Upper lobe of right lung (tissue), 1 donor: ENCODE measurements around the gene HBQ1. TPM values are rescaled to one million over a fixed set of nuclear protein-coding genes. Genes with fewer than 3 reads are reported as not detected.

Experiments used
- ATAC-seq: fragments of 200-7000 bp; cut with Tn5 transposase; one replicate; pipeline ENCODE4 v1.9.1; 2020; ENCODE audit warnings: mild to moderate bottlenecking, moderate library complexity
- DNase-seq: peaks from one replicate; pipeline ENCODE4 v3.0.0-alpha.2; 2020
- H3K27ac ChIP-seq: fragments of 200-600 bp; one replicate; pipeline ENCODE4 v1.8.0; 2022
- H3K27me3 ChIP-seq: fragments of 200-600 bp; one replicate; pipeline ENCODE4 v1.8.0; 2022; ENCODE audit warnings: mild to moderate bottlenecking
- H3K36me3 ChIP-seq: fragments of 200-600 bp; one replicate; pipeline ENCODE4 v1.8.0; 2022
- H3K4me1 ChIP-seq: fragments of 200-600 bp; one replicate; pipeline ENCODE4 v1.8.0; 2022
- H3K4me3 ChIP-seq: fragments of 200-600 bp; one replicate; pipeline ENCODE4 v1.8.0; 2022; ENCODE audit warnings: mild to moderate bottlenecking
- H3K9me3 ChIP-seq: fragments of 200-600 bp; one replicate; pipeline ENCODE4 v1.8.0; 2022
- intact Hi-C: fragments of 100-400 bp; cut with DNase I; formaldehyde crosslinking; loops from one replicate; pipeline ENCODE4 v1.11.0; 2022
- total RNA-seq: library from RNA; stranded (reverse); fragmentation: NEBNext Ultra II Directional; extraction: Animal tissue kit (Norgen Biotek cat#: 25700); gene quantifications from one replicate; pipeline ENCODE4 v1.2.1, GENCODE V29; 2021
- TF ChIP-seq, protein P1 (sequence below): fragments of 200-600 bp; IDR thresholded peaks from one replicate; pipeline ENCODE4 v1.8.0; 2022; ENCODE audit warnings: antibody characterized with exemption
- donor health status: DM: no; HTN: yes; CAD: no; lungs with severe emphysema.

The HBQ1 gene
- total RNA-seq, 1 donor from 2014 or later, result not detected

DNA sequence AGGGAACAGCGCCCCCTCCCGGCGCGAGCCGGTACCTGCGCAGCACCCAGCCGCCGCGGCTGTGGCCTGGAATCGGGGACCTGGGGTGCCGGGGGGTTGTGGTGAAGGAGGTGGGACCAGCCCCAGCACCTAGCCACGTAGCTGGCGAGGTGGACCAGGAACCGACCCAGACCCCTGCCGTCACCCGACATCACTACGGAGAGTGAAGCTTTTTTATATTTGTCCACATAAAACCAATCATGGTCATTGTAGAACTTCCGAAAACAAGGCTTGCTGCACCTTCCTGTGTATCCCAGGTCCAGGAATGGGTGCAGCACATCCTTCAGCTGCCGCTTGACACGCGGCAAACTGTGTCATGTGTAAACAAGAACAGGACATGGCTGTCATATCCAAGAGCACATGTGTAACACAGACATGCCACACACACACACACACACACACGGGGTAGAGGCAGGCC lies 1.3 kb downstream of the HBQ1 start:
- Histone ChIP-seq H3K27ac (no peak overlapping the region), H3K36me3 (no peaks in the 10 kb centered on the region), H3K4me1 (peaks cover 18% of the 10 kb centered on the region), H3K9me3 (no peaks in the 10 kb centered on the region), H3K27me3 (peaks cover 40% of the 10 kb centered on the region), H3K4me3 (peak overlapping the region; percentile 35)
- ATAC-seq, result no peak
- TF ChIP-seq, protein P1, sequence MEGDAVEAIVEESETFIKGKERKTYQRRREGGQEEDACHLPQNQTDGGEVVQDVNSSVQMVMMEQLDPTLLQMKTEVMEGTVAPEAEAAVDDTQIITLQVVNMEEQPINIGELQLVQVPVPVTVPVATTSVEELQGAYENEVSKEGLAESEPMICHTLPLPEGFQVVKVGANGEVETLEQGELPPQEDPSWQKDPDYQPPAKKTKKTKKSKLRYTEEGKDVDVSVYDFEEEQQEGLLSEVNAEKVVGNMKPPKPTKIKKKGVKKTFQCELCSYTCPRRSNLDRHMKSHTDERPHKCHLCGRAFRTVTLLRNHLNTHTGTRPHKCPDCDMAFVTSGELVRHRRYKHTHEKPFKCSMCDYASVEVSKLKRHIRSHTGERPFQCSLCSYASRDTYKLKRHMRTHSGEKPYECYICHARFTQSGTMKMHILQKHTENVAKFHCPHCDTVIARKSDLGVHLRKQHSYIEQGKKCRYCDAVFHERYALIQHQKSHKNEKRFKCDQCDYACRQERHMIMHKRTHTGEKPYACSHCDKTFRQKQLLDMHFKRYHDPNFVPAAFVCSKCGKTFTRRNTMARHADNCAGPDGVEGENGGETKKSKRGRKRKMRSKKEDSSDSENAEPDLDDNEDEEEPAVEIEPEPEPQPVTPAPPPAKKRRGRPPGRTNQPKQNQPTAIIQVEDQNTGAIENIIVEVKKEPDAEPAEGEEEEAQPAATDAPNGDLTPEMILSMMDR, result peak; percentile 96
- DNase-seq, result no peak
- intact Hi-C loops, result no loop called here

DNA sequence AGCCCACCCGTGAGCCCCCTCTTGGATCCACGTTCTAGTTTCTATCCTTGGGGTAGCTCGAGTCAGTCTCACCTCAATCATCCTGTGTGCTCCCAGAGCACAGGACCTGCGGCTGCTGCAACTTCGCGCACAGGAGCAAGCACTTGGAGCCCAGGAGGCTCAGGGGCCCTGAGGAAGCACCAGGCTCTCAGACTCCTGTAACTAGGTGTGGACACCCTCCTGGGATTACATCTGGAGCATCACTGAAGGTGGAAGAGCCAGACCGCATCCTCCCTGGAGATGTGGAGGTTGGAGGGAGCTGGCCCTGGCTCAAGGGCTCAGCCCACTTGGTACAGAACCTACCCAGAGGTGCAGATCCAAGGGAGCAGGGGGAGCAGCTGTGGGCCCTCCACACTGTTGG lies 2.7 kb downstream of the HBQ1 start:
- TF ChIP-seq, protein P1, result no peak
- intact Hi-C loops, result no loop called here
- peaks cover 18% of the 10 kb centered on the region for H3K4me1 ChIP-seq
- H3K9me3 ChIP-seq, result no peaks in the 10 kb centered on the region
- DNase-seq, result no peak
- H3K4me3 ChIP-seq, result no peak overlapping the region
- no peak for ATAC-seq
- peaks cover 29% of the 10 kb centered on the region for H3K27me3 ChIP-seq
- no peak overlapping the region for H3K27ac ChIP-seq
- H3K36me3 ChIP-seq, result peaks cover 8% of the 10 kb centered on the region

DNA sequence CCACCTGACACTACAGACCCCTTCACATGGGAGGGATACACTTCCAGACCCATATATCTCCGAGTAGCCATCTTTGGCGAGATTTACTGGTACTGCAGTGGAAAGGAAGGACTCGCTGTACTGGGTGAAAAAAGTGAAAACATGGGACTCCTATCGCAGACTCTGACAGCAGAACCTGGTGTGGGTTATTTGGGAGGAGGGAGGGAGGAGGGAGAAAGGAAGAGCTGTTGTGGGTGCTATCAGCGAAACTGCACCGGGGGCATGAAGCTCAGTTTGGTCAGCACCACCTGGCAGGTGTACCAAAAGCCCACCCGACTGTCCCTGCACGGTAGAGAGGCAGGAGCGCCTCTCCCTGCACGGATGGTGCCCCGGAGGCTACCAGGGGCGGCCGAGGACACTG lies 5.0 kb downstream of the HBQ1 start:
- Histone ChIP-seq H3K9me3 (no peaks in the 10 kb centered on the region), H3K27me3 (peaks cover 7% of the 10 kb centered on the region), H3K27ac (no peak overlapping the region), H3K4me1 (peaks cover 14% of the 10 kb centered on the region), H3K4me3 (no peak overlapping the region), H3K36me3 (peaks cover 28% of the 10 kb centered on the region)
- TF ChIP-seq, protein P1, result no peak
- intact Hi-C loops, result no loop called here
- ATAC-seq (no peak), DNase-seq (no peak)

DNA sequence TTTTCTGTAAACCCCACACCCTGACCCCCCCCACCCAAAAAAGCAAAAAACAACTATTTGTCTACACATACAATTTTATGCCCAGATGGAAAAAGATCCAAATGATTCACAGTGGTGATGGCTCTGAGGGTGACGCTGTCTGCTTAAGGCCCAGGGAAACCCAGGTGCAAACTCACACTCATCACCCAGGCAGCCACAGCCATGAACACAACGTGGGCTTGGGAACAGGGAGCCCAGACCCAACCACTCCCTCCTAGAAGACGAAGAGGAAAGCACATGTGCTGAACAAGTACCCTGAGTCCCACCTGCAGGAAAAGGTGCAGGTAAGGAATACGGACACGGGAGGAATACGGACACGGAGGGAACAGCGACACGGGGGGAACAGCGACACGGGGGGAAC lies 5.4 kb downstream of the HBQ1 start:
- Histone ChIP-seq H3K4me1 (peaks cover 11% of the 10 kb centered on the region), H3K36me3 (peaks cover 33% of the 10 kb centered on the region), H3K27ac (no peak overlapping the region), H3K9me3 (no peaks in the 10 kb centered on the region), H3K4me3 (no peak overlapping the region), H3K27me3 (peaks cover 3% of the 10 kb centered on the region)
- intact Hi-C loops, result no loop called here
- no peak for ATAC-seq
- DNase-seq, result no peak
- TF ChIP-seq, protein P1, result no peak

DNA sequence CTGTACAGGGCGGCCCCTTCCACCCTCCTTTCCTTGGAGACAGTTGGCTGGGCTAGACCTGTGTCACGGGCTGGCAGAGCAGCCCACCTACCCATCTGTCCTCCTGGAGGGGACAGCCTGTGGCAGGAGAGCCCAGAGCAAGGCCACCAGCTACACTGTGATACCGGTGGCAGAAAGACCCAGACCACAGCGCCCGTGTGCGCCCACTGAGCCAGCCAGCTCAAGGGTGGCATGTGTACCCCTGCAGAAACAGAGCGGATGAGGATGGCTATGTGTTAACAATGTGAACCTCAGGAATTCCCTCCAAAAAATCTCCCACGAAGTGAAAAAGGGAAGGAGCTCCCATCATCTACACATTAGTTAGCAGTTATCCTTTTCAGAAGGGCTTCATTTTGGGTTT lies 7.1 kb downstream of the HBQ1 start:
- intact Hi-C loops, result no loop called here
- Histone ChIP-seq H3K4me3 (no peak overlapping the region), H3K27ac (no peak overlapping the region), H3K27me3 (no peaks in the 10 kb centered on the region), H3K36me3 (peaks cover 49% of the 10 kb centered on the region), H3K4me1 (no peaks in the 10 kb centered on the region), H3K9me3 (no peaks in the 10 kb centered on the region)
- TF ChIP-seq, protein P1, result no peak
- ATAC-seq (peak; percentile 15), DNase-seq (no peak)

DNA sequence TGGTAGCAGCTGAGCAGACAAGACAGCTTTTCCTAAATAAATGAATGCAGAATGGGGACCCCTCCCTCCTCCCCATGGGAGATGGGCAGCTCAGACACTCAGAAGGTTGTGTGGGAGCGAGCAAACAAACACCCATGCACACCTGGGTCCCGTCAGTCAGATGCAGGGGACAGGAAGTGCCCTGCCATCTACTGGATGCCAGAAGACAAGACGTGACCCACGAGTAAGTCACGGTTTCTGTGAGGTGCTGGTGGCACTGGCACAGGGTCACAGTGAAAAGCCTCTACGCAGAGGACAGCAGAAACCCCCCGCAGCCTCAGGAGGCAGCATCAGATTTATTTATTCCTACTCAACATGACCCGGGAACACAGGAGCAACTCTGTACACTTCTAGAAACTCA lies 8.4 kb downstream of the HBQ1 start:
- Histone ChIP-seq H3K9me3 (no peaks in the 10 kb centered on the region), H3K27me3 (no peaks in the 10 kb centered on the region), H3K4me3 (no peak overlapping the region), H3K4me1 (no peaks in the 10 kb centered on the region), H3K36me3 (peaks cover 62% of the 10 kb centered on the region), H3K27ac (no peak overlapping the region)
- DNase-seq, result no peak
- TF ChIP-seq, protein P1, result no peak
- intact Hi-C loops, result no loop called here
- ATAC-seq, result no peak
